GM18526 (cell line): ENCODE results near the gene PRDM5.

Experiments used
- POLR2A ChIP-seq: IDR thresholded peaks from 3 replicates; pipeline ENCODE4 v1.6.1; 2011; ENCODE audit not compliant: insufficient read length; ENCODE audit errors: extremely low read depth

The PRDM5 gene

GRCh38 chr4:120728892-120729675, 193.4 kb downstream of the PRDM5 start:
- TF ChIP-seq POLR2A, result no peak

GRCh38 chr4:120725639-120726580, 196.6 kb downstream of the PRDM5 start:
- TF ChIP-seq POLR2A, result no peak

- no peak for TF ChIP-seq POLR2A
Observed at GRCh38 chr4:120724656-120725055, 197.9 kb downstream of the PRDM5 start.

- TF ChIP-seq POLR2A, result no peak
Observed at GRCh38 chr4:120723986-120724385, 198.5 kb downstream of the PRDM5 start.

- no peak for TF ChIP-seq POLR2A
Observed at GRCh38 chr4:120723105-120723504, 199.4 kb downstream of the PRDM5 start.

GRCh38 chr4:120722655-120723054, 199.9 kb downstream of the PRDM5 start:
- no peak for TF ChIP-seq POLR2A

- TF ChIP-seq POLR2A, result no peak
Observed at GRCh38 chr4:120720354-120720934, 202.1 kb downstream of the PRDM5 start.

GRCh38 chr4:120718979-120719566, 203.5 kb downstream of the PRDM5 start:
- no peak for TF ChIP-seq POLR2A

- no peak for TF ChIP-seq POLR2A
Observed at GRCh38 chr4:120716346-120716745, 206.2 kb downstream of the PRDM5 start.

- TF ChIP-seq POLR2A, result no peak
Observed at GRCh38 chr4:120714417-120715010, 208.0 kb downstream of the PRDM5 start.

- no peak for TF ChIP-seq POLR2A
Observed at GRCh38 chr4:120709991-120710390, 212.5 kb downstream of the PRDM5 start.

- no peak for TF ChIP-seq POLR2A
Observed at GRCh38 chr4:120704538-120704937, 218.0 kb downstream of the PRDM5 start.

GRCh38 chr4:120703908-120704307, 218.6 kb downstream of the PRDM5 start:
- no peak for TF ChIP-seq POLR2A

- TF ChIP-seq POLR2A, result no peak
Observed at GRCh38 chr4:120699354-120699753, 223.2 kb downstream of the PRDM5 start.

GRCh38 chr4:120694973-120695372, 227.6 kb downstream of the PRDM5 start:
- no peak for TF ChIP-seq POLR2A
